Right renal pelvis (tissue), 4 donors: Measurements from ENCODE around the gene MMD. TPM values are rescaled to one million over a fixed set of nuclear protein-coding genes. Genes with fewer than 3 reads are reported as not detected.
"Not testable (repeated sequence)": the region's sequence is repeated elsewhere in the genome, so short reads cannot be mapped to it uniquely, and the experiment has no call there.

ENCODE experiments used
- DNase-seq, 4 donors: peaks; one replicate each; pipeline ENCODE4 v3.0.0-alpha.2; 2013; ENCODE audit warnings: low read depth in 4 of 4, low spot score in 3 of 4, missing footprints in 1 of 4
- polyA plus RNA-seq, 4 donors: library from polyadenylated mRNA; unstranded; fragments of 120-200 nt; gene quantifications; one replicate each; pipeline ENCODE4 v1.2.1, GENCODE V29; 2013; ENCODE audit not compliant: insufficient read length in 4 of 4

MMD gene
- polyA plus RNA-seq, 4 donors, result 21.8 to 25.8 (median 24.7) TPM

- DNase-seq, result no peak
Measured at GRCh38 chr17:55402374-55402773, 19.3 kb downstream of the MMD start.

- no peak for DNase-seq
Measured at GRCh38 chr17:55398689-55399088, 22.9 kb downstream of the MMD start.

- no peak for DNase-seq
Measured at GRCh38 chr17:55395803-55396505, 25.7 kb downstream of the MMD start.

GRCh38 chr17:55394357-55395021 lies 27.1 kb downstream of the MMD start:
- DNase-seq, result no peak

- DNase-seq, result no peak
Measured at GRCh38 chr17:55391764-55392467, 29.7 kb downstream of the MMD start.

- DNase-seq, result no peak
Measured at GRCh38 chr17:55391244-55391757, 30.3 kb downstream of the MMD start.

- no peak for DNase-seq
Measured at GRCh38 chr17:55390364-55390977, 31.2 kb downstream of the MMD start.

GRCh38 chr17:55389715-55390114 lies 31.9 kb downstream of the MMD start:
- not testable (repeated sequence) for DNase-seq

GRCh38 chr17:55388842-55389241 lies 32.8 kb downstream of the MMD start:
- DNase-seq, result no peak

GRCh38 chr17:55386796-55387332 lies 34.8 kb downstream of the MMD start:
- DNase-seq, result no peak

GRCh38 chr17:55384643-55385232 lies 36.9 kb downstream of the MMD start:
- DNase-seq, result peak in 2 of 4 donors; percentile 20 to 22

- DNase-seq, result no peak
Measured at GRCh38 chr17:55383771-55384642, 37.6 kb downstream of the MMD start.

GRCh38 chr17:55381017-55381770 lies 40.4 kb downstream of the MMD start:
- DNase-seq, result no peak

GRCh38 chr17:55377671-55378275 lies 43.9 kb downstream of the MMD start:
- DNase-seq, result no peak

GRCh38 chr17:55368706-55369105 lies 52.9 kb downstream of the MMD start:
- DNase-seq, result no peak

GRCh38 chr17:55366020-55366481 lies 55.6 kb downstream of the MMD start:
- DNase-seq, result no peak

- DNase-seq, result no peak
Measured at GRCh38 chr17:55363033-55363432, 58.6 kb downstream of the MMD start.

- DNase-seq, result no peak
Measured at GRCh38 chr17:55360971-55361370, 60.7 kb downstream of the MMD start.
